Measurements from ENCODE around the gene DDI2. TPM values are rescaled to one million over a fixed set of nuclear protein-coding genes. Genes with fewer than 3 reads are reported as not detected.

The DDI2 gene
- total RNA-seq, 3 donors from 2014 or later (not counting 1 experiment from before 2014, with no cell fraction given): 27.3 to 39.8 (median 34.0) TPM

DNA sequence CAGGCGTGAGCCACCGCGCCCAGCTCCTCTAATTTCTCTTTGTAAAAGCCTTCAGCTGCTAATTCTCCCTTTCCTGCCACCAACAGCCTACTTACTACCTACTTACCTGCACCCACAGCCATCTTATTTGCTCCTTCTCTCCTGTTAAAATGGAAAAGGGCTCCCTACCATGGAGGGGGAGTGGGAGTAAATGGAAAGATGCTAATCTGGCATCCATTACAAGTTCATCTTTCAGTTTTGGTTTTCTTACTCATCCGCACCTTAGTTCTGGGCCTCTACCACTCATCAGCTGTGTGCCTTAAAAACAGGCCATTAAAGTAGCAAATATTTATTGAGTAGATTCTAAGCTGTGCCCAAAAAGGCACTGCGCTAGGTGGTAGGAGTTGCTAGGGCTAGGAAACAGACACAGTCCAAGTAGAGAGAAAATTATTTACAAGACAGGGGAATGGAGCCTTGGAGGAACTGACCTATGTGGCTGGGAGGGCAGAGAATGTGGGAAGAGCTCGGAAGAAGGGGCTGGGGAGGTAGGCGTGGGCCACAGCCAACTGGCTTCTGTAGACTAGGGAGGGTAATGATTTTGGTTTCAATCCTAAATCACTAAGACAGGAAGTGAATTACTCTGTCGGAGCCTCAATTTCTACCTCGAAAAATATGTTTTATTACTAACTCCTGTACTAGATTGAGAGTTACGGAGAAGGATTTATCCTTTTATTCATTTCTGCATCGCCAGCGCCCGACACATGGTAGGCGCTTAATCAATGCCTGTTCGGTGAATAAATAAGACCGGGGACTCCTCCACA lies 685 bp upstream of the DDI2 start:
- Histone ChIP-seq H3K27ac (ENCODE audit: low read length) (peak overlapping the region; percentile 65), H3K4me1 (ENCODE audit: control insufficient read depth, insufficient read depth, low read length) (peaks cover 25% of the 10 kb centered on the region), H3K27me3 (ENCODE audit: control insufficient read depth, insufficient read depth, low read length) (no peaks in the 10 kb centered on the region), H3K4me3 (ENCODE audit: low read length) (peak overlapping the region; percentile 75), H3K36me3 (ENCODE audit: control insufficient read depth, insufficient read depth, low read length) (no peaks in the 10 kb centered on the region), H3K9me3 (ENCODE audit: control insufficient read depth, insufficient read depth, low read length) (no peaks in the 10 kb centered on the region)
- ATAC-seq (peak in 1 of 3 donors; percentile 1), DNase-seq (no peak)
- 42% methylated on average over 14 of the region's 16 CpGs for WGBS (ENCODE audit: insufficient coverage)
- Mint-ChIP-seq H3K27me3 (ENCODE audit: low read depth in 2 of 2) (no peaks in the 10 kb centered on the region), H3K36me3 (no peaks in the 10 kb centered on the region), H3K4me1 (peaks cover 36 to 42% of the 10 kb centered on the region in 2 donors), H3K27ac (peak overlapping the region; percentile 88 to 93), H3K9me3 (no peaks in the 10 kb centered on the region), H3K4me3 (peak overlapping the region; percentile 91)
- no peak for TF ChIP-seq CTCF (IDR thresholded peaks at IDR 0.05)
- intact Hi-C loops (cut with micrococcal nuclease): loop anchor here (1.0 to 10.0 kb wide), 3 partner anchors 13 to 89 kb away; partner anchors contain the start of genes DNAJC16 and PLEKHM2

GRCh38 chr1:15618077-15618654 lies 908 bp downstream of the DDI2 start:
- peak overlapping the region; percentile 88 to 93 for H3K27ac Mint-ChIP-seq
- Histone ChIP-seq H3K4me1 (ENCODE audit: control insufficient read depth, insufficient read depth, low read length) (peaks cover 25% of the 10 kb centered on the region), H3K9me3 (ENCODE audit: control insufficient read depth, insufficient read depth, low read length) (no peaks in the 10 kb centered on the region), H3K27ac (ENCODE audit: low read length) (peak overlapping the region; percentile 92), H3K4me3 (ENCODE audit: low read length) (peak overlapping the region; percentile 98), H3K36me3 (ENCODE audit: control insufficient read depth, insufficient read depth, low read length) (no peaks in the 10 kb centered on the region), H3K27me3 (ENCODE audit: control insufficient read depth, insufficient read depth, low read length) (no peaks in the 10 kb centered on the region)
- peak overlapping the region; percentile 91 for H3K4me3 Mint-ChIP-seq
- ATAC-seq: no peak
- peaks cover 48 to 54% of the 10 kb centered on the region in 2 donors for H3K4me1 Mint-ChIP-seq
- DNase-seq: peak in 1 of 2 donors; percentile 34
- intact Hi-C loops (cut with micrococcal nuclease): loop anchor here (5.0 to 10.0 kb wide), 2 partner anchors 67 to 91 kb away; partner anchors contain the start of genes DNAJC16 and PLEKHM2
- H3K27me3 Mint-ChIP-seq (ENCODE audit: low read depth in 2 of 2): no peaks in the 10 kb centered on the region
- no peaks in the 10 kb centered on the region for H3K36me3 Mint-ChIP-seq
- no peak for TF ChIP-seq CTCF (IDR thresholded peaks at IDR 0.05)
- no peaks in the 10 kb centered on the region for H3K9me3 Mint-ChIP-seq
- WGBS (ENCODE audit: insufficient coverage): 1% methylated on average over 8 of the region's 8 CpGs

GRCh38 chr1:15618655-15619525 lies 1.6 kb downstream of the DDI2 start:
- no peaks in the 10 kb centered on the region for H3K27me3 Mint-ChIP-seq (ENCODE audit: low read depth in 2 of 2)
- H3K4me3 ChIP-seq (ENCODE audit: low read length): peak overlapping the region; percentile 98
- peak in 1 of 2 donors; percentile 16 for DNase-seq
- H3K27me3 ChIP-seq (ENCODE audit: control insufficient read depth, insufficient read depth, low read length): no peaks in the 10 kb centered on the region
- no peaks in the 10 kb centered on the region for H3K36me3 Mint-ChIP-seq
- H3K36me3 ChIP-seq (ENCODE audit: control insufficient read depth, insufficient read depth, low read length): no peaks in the 10 kb centered on the region
- 87% methylated on average over 24 of the region's 26 CpGs for WGBS (ENCODE audit: insufficient coverage)
- peaks cover 25% of the 10 kb centered on the region for H3K4me1 ChIP-seq (ENCODE audit: control insufficient read depth, insufficient read depth, low read length)
- H3K4me3 Mint-ChIP-seq: peak overlapping the region; percentile 91
- no peak for ATAC-seq
- no peak for TF ChIP-seq CTCF (IDR thresholded peaks at IDR 0.05)
- H3K27ac ChIP-seq (ENCODE audit: low read length): peak overlapping the region; percentile 92
- peak overlapping the region; percentile 88 to 93 for H3K27ac Mint-ChIP-seq
- peaks cover 48 to 54% of the 10 kb centered on the region in 2 donors for H3K4me1 Mint-ChIP-seq
- no peaks in the 10 kb centered on the region for H3K9me3 Mint-ChIP-seq
- H3K9me3 ChIP-seq (ENCODE audit: control insufficient read depth, insufficient read depth, low read length): no peaks in the 10 kb centered on the region
- intact Hi-C loops (cut with micrococcal nuclease): loop anchor here (5.0 to 10.0 kb wide), 2 partner anchors 66 to 92 kb away; partner anchors contain the start of genes DNAJC16 and PLEKHM2
